ENCODE measurements around the gene ANXA2.
"Not testable (repeated sequence)": the region's sequence is repeated elsewhere in the genome, so short reads cannot be mapped to it uniquely, and the experiment has no call there.

Gene ANXA2

DNA sequence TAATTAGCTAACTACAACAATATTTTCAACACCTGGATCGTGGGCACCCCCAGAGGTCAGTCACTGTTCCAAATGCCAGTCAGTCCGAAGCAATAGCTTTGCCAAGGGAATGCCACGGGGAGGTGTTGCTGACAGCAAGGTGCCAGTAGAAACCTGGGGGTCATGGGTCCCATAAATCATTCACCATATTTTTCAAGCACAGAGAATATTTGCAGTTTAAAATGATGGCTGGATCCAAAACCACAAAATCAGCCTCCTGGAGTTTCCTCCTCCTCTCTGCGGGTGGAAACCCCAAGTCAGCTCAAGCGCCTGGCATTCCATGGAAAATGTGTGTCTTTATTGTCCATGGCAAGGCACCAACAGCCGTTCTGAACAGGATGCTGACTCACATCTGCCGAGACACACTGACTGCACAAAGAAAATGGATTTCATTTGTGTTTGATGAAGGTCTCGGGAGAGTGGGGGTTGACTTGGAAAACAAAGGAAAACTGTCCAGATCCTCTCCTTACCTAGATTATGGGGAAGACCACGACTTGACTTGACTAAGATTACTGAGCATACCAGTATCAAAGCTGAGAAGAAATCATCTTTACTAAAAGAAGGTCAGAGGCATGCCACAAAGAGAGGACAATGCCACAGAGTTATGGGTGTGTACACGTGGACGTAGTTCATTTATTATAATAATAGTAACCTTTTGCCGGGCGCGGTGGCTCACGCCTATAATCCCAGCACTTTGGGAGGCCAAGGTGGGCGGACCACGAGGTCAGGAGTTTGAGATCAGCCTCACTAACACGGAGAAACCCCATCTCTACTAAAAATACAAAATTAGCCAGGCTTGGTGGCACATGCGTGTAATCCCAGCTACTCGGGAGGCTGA is 26.4 kb downstream of the ANXA2 start:
- peak overlapping the region in 1 of 2 donors; percentile 4 for H3K4me3 ChIP-seq (ENCODE audit: low read length in 2 of 2)
- peak overlapping the region; percentile 4 to 76 for H3K27ac ChIP-seq (ENCODE audit: low read depth in 2 of 2, low read length in 2 of 2)
- no peaks in the 10 kb centered on the region for H3K9me3 ChIP-seq (ENCODE audit: control insufficient read depth in 2 of 2, low read length in 2 of 2)
- H3K36me3 ChIP-seq (ENCODE audit: control insufficient read depth in 2 of 2, insufficient read depth in 2 of 2, low read length in 2 of 2): peaks cover 42 to 43% of the 10 kb centered on the region in 2 donors
- no peaks in the 10 kb centered on the region for H3K27me3 ChIP-seq (ENCODE audit: control insufficient read depth in 2 of 2, insufficient read depth in 2 of 2, low read length in 2 of 2)
- peak overlapping the region in 1 of 2 donors; percentile 53 for H3K9ac ChIP-seq (ENCODE audit: low read depth in 1 of 2, low read length in 2 of 2)
- peaks cover 5 to 22% of the 10 kb centered on the region in 2 donors for H3K4me1 ChIP-seq (ENCODE audit: control insufficient read depth in 2 of 2, insufficient read depth in 2 of 2, low read length in 2 of 2)

DNA sequence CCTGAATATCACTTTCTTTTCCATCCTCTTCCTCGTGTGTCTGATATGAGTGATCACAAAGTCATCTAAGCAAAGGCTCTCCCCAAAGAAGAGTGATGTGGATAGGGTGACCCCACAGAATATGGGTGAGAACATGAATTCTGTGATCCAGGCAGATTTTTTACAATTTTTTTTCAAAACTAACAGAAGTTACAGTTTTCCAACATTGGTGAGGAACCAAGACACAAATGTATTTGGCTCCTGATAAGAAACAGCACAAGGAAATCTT is 27.0 kb downstream of the ANXA2 start:
- Histone ChIP-seq H3K9me3 (ENCODE audit: control insufficient read depth in 2 of 2, low read length in 2 of 2) (no peaks in the 10 kb centered on the region), H3K27ac (ENCODE audit: low read depth in 2 of 2, low read length in 2 of 2) (peak overlapping the region; percentile 4 to 76), H3K4me1 (ENCODE audit: control insufficient read depth in 2 of 2, insufficient read depth in 2 of 2, low read length in 2 of 2) (peaks cover 5 to 22% of the 10 kb centered on the region in 2 donors), H3K4me3 (ENCODE audit: low read length in 2 of 2) (no peak overlapping the region), H3K9ac (ENCODE audit: low read depth in 1 of 2, low read length in 2 of 2) (peak overlapping the region in 1 of 2 donors; percentile 53), H3K36me3 (ENCODE audit: control insufficient read depth in 2 of 2, insufficient read depth in 2 of 2, low read length in 2 of 2) (peaks cover 39 to 40% of the 10 kb centered on the region in 2 donors), H3K27me3 (ENCODE audit: control insufficient read depth in 2 of 2, insufficient read depth in 2 of 2, low read length in 2 of 2) (no peaks in the 10 kb centered on the region)

DNA sequence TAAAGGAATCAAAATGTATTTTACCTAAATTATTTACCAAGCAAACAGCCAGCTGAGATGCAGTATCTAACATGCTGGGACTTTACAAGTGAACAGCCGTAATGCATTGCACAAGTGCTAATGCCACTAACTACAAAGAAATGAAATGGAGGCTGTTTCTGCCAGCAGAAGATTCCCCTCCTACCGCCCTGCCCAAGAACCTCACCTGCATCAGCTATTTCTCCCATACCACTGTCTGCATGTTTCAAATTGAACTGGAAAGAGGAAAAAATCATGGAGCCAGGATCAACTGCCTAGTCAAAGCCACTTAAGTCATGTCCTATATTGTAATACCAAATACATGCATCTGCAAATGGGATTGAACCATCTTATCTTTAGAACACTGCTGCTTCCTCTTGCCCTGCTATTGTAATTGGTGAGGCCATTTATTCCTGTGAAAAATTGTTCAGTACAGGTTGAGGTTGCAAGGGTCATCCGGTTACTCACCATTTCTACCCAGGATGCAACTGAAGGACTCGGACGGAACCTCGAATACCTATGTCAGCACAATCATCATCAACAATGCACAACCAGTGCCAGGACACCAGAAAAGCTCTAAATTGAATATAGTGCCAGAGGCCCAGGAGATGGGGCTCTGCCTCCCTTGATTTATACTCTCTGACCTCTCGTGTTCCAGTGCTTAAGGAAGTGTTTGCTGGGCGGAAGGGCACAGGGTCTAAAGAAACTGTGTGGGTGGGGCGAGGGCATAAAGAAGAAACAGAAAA is 27.5 kb downstream of the ANXA2 start:
- Histone ChIP-seq H3K9me3 (ENCODE audit: control insufficient read depth in 2 of 2, low read length in 2 of 2) (no peaks in the 10 kb centered on the region), H3K4me1 (ENCODE audit: control insufficient read depth in 2 of 2, insufficient read depth in 2 of 2, low read length in 2 of 2) (peaks cover 5 to 22% of the 10 kb centered on the region in 2 donors), H3K27me3 (ENCODE audit: control insufficient read depth in 2 of 2, insufficient read depth in 2 of 2, low read length in 2 of 2) (no peaks in the 10 kb centered on the region), H3K4me3 (ENCODE audit: low read length in 2 of 2) (no peak overlapping the region), H3K9ac (ENCODE audit: low read depth in 1 of 2, low read length in 2 of 2) (peak overlapping the region in 1 of 2 donors; percentile 53), H3K36me3 (ENCODE audit: control insufficient read depth in 2 of 2, insufficient read depth in 2 of 2, low read length in 2 of 2) (peaks cover 34 to 40% of the 10 kb centered on the region in 2 donors), H3K27ac (ENCODE audit: low read depth in 2 of 2, low read length in 2 of 2) (peak overlapping the region; percentile 4 to 76)

DNA sequence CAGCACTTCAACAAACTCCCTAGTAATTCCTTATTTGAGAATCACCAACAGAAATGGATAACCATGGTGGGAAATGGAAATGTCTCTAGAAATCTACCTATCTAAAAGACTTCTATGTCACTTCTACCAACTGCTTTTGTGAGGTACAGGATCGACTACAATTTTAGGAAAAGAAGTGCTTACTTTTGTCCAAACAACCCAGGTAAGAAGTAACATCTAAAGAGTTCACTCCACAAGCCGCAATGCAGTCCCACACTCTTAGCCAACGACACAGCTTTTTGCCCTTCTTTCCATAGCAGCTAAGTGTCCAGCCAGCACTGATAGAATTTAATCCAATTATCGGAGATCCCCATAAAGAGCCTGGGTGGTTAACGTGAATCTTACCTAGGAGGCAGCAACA is 28.1 kb downstream of the ANXA2 start:
- no peaks in the 10 kb centered on the region for H3K27me3 ChIP-seq (ENCODE audit: control insufficient read depth in 2 of 2, insufficient read depth in 2 of 2, low read length in 2 of 2)
- no peaks in the 10 kb centered on the region for H3K9me3 ChIP-seq (ENCODE audit: control insufficient read depth in 2 of 2, low read length in 2 of 2)
- H3K9ac ChIP-seq (ENCODE audit: low read depth in 1 of 2, low read length in 2 of 2): no peak overlapping the region
- H3K36me3 ChIP-seq (ENCODE audit: control insufficient read depth in 2 of 2, insufficient read depth in 2 of 2, low read length in 2 of 2): peaks cover 30 to 34% of the 10 kb centered on the region in 2 donors
- H3K4me1 ChIP-seq (ENCODE audit: control insufficient read depth in 2 of 2, insufficient read depth in 2 of 2, low read length in 2 of 2): peaks cover 5 to 22% of the 10 kb centered on the region in 2 donors
- H3K27ac ChIP-seq (ENCODE audit: low read depth in 2 of 2, low read length in 2 of 2): no peak overlapping the region
- H3K4me3 ChIP-seq (ENCODE audit: low read length in 2 of 2): no peak overlapping the region

DNA sequence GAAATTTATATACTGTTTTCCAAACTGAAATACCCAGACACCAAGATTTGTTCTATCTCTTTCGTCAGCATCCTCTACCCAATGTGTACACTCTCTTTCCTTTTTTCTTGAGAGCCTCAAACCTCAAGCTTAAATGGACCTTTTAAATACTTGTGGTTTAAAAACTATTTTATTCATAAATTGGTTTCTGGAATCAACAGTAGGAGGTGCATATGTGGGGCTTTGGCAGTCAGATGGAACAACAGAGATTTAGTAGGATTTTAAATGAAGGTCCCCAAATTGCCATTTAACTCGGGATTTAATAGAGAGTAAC is 33.2 kb downstream of the ANXA2 start:
- Histone ChIP-seq H3K4me1 (ENCODE audit: control insufficient read depth in 2 of 2, insufficient read depth in 2 of 2, low read length in 2 of 2) (peaks cover 4 to 24% of the 10 kb centered on the region in 2 donors), H3K4me3 (ENCODE audit: low read length in 2 of 2) (no peak overlapping the region), H3K9me3 (ENCODE audit: control insufficient read depth in 2 of 2, low read length in 2 of 2) (no peaks in the 10 kb centered on the region), H3K9ac (ENCODE audit: low read depth in 1 of 2, low read length in 2 of 2) (no peak overlapping the region), H3K27ac (ENCODE audit: low read depth in 2 of 2, low read length in 2 of 2) (no peak overlapping the region), H3K36me3 (ENCODE audit: control insufficient read depth in 2 of 2, insufficient read depth in 2 of 2, low read length in 2 of 2) (peaks cover 43 to 50% of the 10 kb centered on the region in 2 donors), H3K27me3 (ENCODE audit: control insufficient read depth in 2 of 2, insufficient read depth in 2 of 2, low read length in 2 of 2) (no peaks in the 10 kb centered on the region)

DNA sequence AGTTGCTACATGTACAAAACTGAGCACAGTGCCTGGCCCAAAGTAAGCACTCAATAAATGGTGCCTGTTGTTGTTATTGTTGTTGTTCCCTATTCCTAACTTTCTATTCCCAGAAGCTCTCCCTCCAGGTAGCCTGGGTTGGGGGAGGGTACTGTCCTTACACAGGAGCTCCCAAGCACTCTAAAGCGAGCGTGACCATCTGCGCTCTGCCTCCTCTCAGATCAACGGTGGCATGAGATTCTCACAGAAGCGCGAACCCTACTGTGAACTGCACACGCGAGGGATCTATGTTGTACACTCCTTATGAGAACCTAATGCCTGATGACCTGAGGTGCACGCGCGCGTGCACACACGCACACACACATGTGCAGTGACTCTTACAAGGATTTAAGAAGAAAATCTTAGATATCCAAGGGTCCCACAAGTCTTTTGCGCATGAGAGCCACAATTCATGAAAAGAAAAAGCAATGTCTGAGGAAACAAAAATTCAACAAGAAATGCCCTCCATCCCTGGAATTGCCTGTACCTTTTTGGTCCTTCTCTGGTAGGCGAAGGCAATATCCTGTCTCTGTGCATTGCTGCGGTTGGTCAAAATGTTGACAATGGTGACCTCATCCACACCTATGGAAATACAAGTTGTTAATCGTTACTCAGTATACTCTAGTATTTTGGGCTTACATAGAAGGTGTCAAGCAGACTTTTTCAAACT is 33.7 kb downstream of the ANXA2 start:
- no peaks in the 10 kb centered on the region for H3K27me3 ChIP-seq (ENCODE audit: control insufficient read depth in 2 of 2, insufficient read depth in 2 of 2, low read length in 2 of 2)
- H3K27ac ChIP-seq (ENCODE audit: low read depth in 2 of 2, low read length in 2 of 2): no peak overlapping the region
- peaks cover 48 to 53% of the 10 kb centered on the region in 2 donors for H3K36me3 ChIP-seq (ENCODE audit: control insufficient read depth in 2 of 2, insufficient read depth in 2 of 2, low read length in 2 of 2)
- H3K4me3 ChIP-seq (ENCODE audit: low read length in 2 of 2): no peak overlapping the region
- H3K9me3 ChIP-seq (ENCODE audit: control insufficient read depth in 2 of 2, low read length in 2 of 2): no peaks in the 10 kb centered on the region
- H3K4me1 ChIP-seq (ENCODE audit: control insufficient read depth in 2 of 2, insufficient read depth in 2 of 2, low read length in 2 of 2): peaks cover 4 to 27% of the 10 kb centered on the region in 2 donors
- no peak overlapping the region for H3K9ac ChIP-seq (ENCODE audit: low read depth in 1 of 2, low read length in 2 of 2)

DNA sequence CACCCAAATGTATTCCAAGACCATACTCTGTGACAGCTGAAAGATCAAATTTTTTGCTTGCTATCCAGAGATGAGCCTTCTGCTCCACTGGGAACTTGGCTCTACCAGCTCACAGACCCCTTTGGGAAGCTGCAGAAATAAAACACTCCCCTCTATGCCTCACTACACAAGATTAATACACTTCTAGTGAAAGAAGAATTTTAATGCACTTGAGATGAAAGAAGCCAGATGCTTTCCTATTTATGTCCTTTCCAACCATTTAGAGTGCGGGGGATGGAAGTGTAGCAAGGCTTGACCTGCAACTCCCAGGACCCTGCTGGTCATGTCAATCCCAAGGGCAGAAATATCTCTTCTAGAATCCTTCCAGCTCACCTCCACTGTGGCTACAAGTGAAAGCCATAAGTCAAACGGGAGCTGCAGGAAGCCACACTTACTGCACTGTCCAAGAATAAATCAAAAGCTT is 34.7 kb downstream of the ANXA2 start:
- Histone ChIP-seq H3K27ac (ENCODE audit: low read depth in 2 of 2, low read length in 2 of 2) (peak overlapping the region; percentile 6 to 35), H3K4me3 (ENCODE audit: low read length in 2 of 2) (no peak overlapping the region), H3K9ac (ENCODE audit: low read depth in 1 of 2, low read length in 2 of 2) (no peak overlapping the region), H3K27me3 (ENCODE audit: control insufficient read depth in 2 of 2, insufficient read depth in 2 of 2, low read length in 2 of 2) (no peaks in the 10 kb centered on the region), H3K9me3 (ENCODE audit: control insufficient read depth in 2 of 2, low read length in 2 of 2) (no peaks in the 10 kb centered on the region), H3K36me3 (ENCODE audit: control insufficient read depth in 2 of 2, insufficient read depth in 2 of 2, low read length in 2 of 2) (peaks cover 56 to 58% of the 10 kb centered on the region in 2 donors), H3K4me1 (ENCODE audit: control insufficient read depth in 2 of 2, insufficient read depth in 2 of 2, low read length in 2 of 2) (peaks cover 4 to 27% of the 10 kb centered on the region in 2 donors)

DNA sequence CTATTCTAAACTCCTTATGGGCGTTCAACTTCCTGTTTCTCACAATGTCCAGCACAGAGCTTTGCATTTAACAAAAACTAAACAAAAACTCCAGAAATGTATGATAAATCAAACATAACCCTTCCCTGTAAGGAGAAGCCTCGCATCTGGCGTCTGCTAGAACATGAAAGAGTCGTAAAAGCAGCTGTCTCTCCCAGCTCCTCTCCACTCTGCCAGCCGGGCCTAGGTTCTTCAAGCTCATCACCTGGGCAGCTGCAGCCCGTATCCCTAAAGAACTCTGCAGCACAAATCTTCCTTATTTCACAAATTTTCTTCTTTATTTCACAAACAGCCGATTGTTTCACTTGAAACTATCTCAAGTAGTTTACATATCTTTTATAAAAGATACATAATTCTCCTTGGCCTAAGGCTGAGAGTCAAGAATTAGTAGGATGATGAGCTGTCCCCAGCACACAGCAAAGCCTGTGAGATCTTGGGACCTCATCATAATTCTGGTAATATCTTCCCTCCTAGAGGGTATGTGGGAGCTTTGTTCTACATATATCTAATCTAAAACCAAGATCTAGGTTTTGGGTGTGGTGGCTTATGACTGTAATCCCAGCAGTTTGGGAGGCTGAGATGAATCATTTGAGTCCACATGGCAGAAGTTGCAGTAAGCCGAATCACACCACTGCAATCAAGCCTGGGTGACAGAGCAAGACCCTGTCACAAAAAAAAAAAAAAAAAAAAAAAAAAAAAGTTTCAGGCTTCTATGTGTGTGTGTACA is 35.3 kb downstream of the ANXA2 start:
- Histone ChIP-seq H3K4me3 (ENCODE audit: low read length in 2 of 2) (no peak overlapping the region), H3K27me3 (ENCODE audit: control insufficient read depth in 2 of 2, insufficient read depth in 2 of 2, low read length in 2 of 2) (no peaks in the 10 kb centered on the region), H3K27ac (ENCODE audit: low read depth in 2 of 2, low read length in 2 of 2) (peak overlapping the region in 1 of 2 donors; percentile 6), H3K9ac (ENCODE audit: low read depth in 1 of 2, low read length in 2 of 2) (peak overlapping the region in 1 of 2 donors; percentile 14), H3K4me1 (ENCODE audit: control insufficient read depth in 2 of 2, insufficient read depth in 2 of 2, low read length in 2 of 2) (peaks cover 4 to 27% of the 10 kb centered on the region in 2 donors), H3K36me3 (ENCODE audit: control insufficient read depth in 2 of 2, insufficient read depth in 2 of 2, low read length in 2 of 2) (peaks cover 56 to 60% of the 10 kb centered on the region in 2 donors), H3K9me3 (ENCODE audit: control insufficient read depth in 2 of 2, low read length in 2 of 2) (no peaks in the 10 kb centered on the region)

DNA sequence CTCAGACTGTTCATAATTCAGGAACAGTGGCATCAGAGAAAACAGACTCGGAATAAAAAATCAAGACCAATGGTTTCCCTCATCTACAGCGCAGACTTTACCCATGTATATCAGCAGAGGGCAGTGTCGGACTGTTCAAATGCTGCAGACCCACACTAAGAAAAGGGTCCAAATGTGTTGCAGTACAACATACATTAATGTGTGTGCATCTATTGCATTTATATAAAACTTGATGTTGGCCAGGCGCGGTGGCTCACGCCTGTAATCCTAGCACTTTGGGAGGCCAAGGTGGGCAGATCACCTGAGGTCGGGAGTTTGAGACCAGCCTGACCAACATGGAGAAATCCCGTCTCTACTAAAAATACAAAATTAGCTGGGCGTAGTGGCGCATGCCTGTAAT is 38.0 kb downstream of the ANXA2 start:
- not testable (repeated sequence) for H3K9ac ChIP-seq (ENCODE audit: low read depth in 1 of 2, low read length in 2 of 2)
- peaks cover 80 to 86% of the 10 kb centered on the region in 2 donors for H3K36me3 ChIP-seq (ENCODE audit: control insufficient read depth in 2 of 2, insufficient read depth in 2 of 2, low read length in 2 of 2)

More for the DNA sequence above, 38.0 kb downstream of the ANXA2 start:
- H3K27ac ChIP-seq (ENCODE audit: low read depth in 2 of 2, low read length in 2 of 2); H3K9me3 ChIP-seq (ENCODE audit: control insufficient read depth in 2 of 2, low read length in 2 of 2); H3K4me3 ChIP-seq (ENCODE audit: low read length in 2 of 2); H3K27me3 ChIP-seq (ENCODE audit: control insufficient read depth in 2 of 2, insufficient read depth in 2 of 2, low read length in 2 of 2): not testable (repeated sequence)
- H3K4me1 ChIP-seq (ENCODE audit: control insufficient read depth in 2 of 2, insufficient read depth in 2 of 2, low read length in 2 of 2): peaks cover 4 to 27% of the 10 kb centered on the region in 2 donors

Data from mucosa of rectum (tissue), 2 donors.